Neutrophil (primary cell): ENCODE results near the gene MRPL37.

ENCODE experiments used
- H3K27ac ChIP-seq: fragments of 200-600 bp; sonication (generic); 2 replicates; pipeline ENCODE4 v1.5.1; 2016; ENCODE audit warnings: mild to moderate bottlenecking, moderate library complexity
- H3K27me3 ChIP-seq: fragments of 200-600 bp; sonication (generic); 2 replicates; pipeline ENCODE4 v1.6.0; 2016; ENCODE audit warnings: mild to moderate bottlenecking
- H3K36me3 ChIP-seq: fragments of 200-600 bp; sonication (generic); 2 replicates; pipeline ENCODE4 v1.5.1; 2017
- H3K4me1 ChIP-seq, 2 experiments: fragments of 200-600 bp in 1 of 2; sonication (generic) in 1 of 2; 1 replicate in 1 of 2; 2 replicates in 1 of 2; pipeline versions ENCODE4 v1.5.1 to v1.6.1; 2013 to 2016; ENCODE audit warnings: low read depth in 1 of 2, low read length in 1 of 2, mild to moderate bottlenecking in 1 of 2, moderate library complexity in 1 of 2; ENCODE audit not compliant: control insufficient read depth in 1 of 2, insufficient read depth in 1 of 2
- H3K4me3 ChIP-seq, 2 experiments: fragments of 200-600 bp in 1 of 2; sonication (generic) in 1 of 2; 1 replicate in 1 of 2; 2 replicates in 1 of 2; pipeline ENCODE4 v1.5.1; 2013 to 2016; ENCODE audit warnings: low read depth in 1 of 2, low read length in 1 of 2, mild to moderate bottlenecking in 1 of 2, moderate library complexity in 1 of 2
- H3K9me3 ChIP-seq: fragments of 200-600 bp; sonication (generic); 2 replicates; pipeline ENCODE4 v1.5.1; 2016
- TF ChIP-seq, protein P1 (sequence below): fragments of 200-600 bp; sonication (generic); IDR thresholded peaks from 2 replicates; pipeline ENCODE4 v1.5.1; 2016; ENCODE audit warnings: antibody characterized with exemption

The MRPL37 gene

DNA sequence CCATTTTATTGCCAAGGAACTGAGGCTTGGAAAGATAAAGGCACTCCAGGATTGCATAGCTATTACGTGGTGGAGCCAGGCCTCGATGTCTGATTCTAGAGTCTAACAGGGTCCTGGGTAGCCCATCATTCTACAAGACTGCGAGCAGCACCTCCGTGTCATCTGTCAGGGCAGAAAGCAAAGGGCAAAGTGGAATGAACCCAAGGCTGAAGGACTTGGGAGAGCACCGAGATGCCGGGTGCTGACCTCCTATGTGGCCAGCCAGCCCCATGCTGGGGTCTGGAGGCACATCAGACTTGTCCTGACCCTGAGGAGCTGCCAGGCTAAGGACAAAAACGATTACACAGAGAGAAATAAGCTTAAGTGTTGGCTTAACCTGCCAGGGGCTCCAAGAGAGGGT is 62.3 kb downstream of the MRPL37 start:
- no peaks in the 10 kb centered on the region for H3K36me3 ChIP-seq
- H3K27me3 ChIP-seq = no peaks in the 10 kb centered on the region
- H3K27ac ChIP-seq = no peak overlapping the region
- no peaks in the 10 kb centered on the region for H3K4me1 ChIP-seq
- H3K9me3 ChIP-seq = no peaks in the 10 kb centered on the region
- H3K4me3 ChIP-seq = no peak overlapping the region
- TF ChIP-seq, protein P1, sequence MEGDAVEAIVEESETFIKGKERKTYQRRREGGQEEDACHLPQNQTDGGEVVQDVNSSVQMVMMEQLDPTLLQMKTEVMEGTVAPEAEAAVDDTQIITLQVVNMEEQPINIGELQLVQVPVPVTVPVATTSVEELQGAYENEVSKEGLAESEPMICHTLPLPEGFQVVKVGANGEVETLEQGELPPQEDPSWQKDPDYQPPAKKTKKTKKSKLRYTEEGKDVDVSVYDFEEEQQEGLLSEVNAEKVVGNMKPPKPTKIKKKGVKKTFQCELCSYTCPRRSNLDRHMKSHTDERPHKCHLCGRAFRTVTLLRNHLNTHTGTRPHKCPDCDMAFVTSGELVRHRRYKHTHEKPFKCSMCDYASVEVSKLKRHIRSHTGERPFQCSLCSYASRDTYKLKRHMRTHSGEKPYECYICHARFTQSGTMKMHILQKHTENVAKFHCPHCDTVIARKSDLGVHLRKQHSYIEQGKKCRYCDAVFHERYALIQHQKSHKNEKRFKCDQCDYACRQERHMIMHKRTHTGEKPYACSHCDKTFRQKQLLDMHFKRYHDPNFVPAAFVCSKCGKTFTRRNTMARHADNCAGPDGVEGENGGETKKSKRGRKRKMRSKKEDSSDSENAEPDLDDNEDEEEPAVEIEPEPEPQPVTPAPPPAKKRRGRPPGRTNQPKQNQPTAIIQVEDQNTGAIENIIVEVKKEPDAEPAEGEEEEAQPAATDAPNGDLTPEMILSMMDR = no peak

DNA sequence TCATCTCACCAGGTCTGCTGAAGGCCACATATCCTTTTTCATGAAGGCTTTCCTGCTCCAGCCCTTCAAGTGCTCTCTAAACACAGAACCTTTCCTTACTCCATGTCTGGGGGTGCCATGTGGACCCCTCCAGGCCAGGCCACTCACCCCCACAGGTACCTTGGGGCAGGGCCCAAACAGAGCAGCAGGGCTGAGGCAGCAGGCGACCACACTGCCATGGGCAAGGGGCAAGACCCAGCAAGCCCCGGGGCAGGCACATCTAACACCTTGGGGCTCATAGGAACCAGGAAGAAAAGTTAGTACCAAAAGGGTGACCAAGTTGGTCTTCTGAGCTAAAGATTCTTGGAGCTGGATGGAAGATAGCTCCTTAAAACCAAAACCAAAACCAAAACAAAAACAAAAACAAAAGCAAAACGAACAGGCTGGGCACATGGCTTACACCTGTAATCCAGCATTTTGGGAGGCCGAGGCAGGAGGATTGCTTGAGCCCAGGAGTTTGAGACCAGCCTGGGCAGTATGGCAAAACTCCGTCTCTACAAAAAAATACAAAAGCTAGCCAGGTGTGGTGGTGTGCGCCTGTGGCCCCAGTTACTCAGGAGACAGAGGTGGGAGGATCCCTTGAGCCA is 63.7 kb downstream of the MRPL37 start:
- no peaks in the 10 kb centered on the region for H3K27me3 ChIP-seq
- H3K27ac ChIP-seq = no peak overlapping the region
- TF ChIP-seq, protein P1 = no peak
- H3K36me3 ChIP-seq = no peaks in the 10 kb centered on the region
- no peak overlapping the region for H3K4me3 ChIP-seq
- no peaks in the 10 kb centered on the region for H3K9me3 ChIP-seq
- no peaks in the 10 kb centered on the region for H3K4me1 ChIP-seq

DNA sequence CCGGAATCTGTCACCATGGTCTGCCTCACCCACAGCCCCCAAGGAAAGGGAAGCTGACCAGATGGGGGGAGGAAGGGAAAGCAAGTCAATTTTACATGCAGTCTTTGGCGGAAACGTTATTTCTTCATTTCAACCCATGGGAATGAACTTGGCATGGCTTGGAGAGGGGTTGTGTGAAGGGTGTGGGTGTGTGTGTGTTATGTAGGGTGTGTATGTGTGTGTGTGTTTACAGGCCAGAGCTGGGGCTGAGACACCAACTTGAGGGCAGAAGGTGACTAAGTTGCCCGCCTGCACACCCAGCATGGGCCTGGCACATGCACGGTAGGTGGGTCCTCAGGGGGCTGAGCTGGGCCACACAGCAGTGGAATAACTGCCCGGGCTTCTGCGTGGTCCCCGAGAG is 65.2 kb downstream of the MRPL37 start:
- Histone ChIP-seq H3K27ac (no peak overlapping the region), H3K9me3 (no peaks in the 10 kb centered on the region), H3K4me3 (no peak overlapping the region), H3K36me3 (no peaks in the 10 kb centered on the region), H3K4me1 (no peaks in the 10 kb centered on the region), H3K27me3 (no peaks in the 10 kb centered on the region)
- TF ChIP-seq, protein P1 = no peak

DNA sequence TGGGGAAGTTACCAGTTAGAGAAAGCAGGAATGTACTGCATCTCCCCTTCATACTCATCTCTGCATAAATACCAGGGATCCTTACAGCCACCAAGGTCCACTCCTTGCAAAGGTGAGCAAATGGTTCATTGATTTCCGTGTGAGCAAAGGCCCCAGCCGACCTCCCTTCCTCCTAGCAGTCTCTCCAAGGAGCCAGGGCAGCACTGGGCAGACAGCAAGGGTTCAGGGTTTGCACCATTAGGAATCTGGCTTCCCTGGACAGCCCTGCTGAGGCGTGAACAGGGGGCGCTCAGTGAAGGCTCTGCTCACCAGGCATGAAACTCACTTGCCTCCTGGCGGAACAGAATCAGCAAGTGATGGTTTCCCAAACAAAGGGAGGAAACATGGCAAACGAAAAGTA is 65.7 kb downstream of the MRPL37 start:
- Histone ChIP-seq H3K9me3 (no peaks in the 10 kb centered on the region), H3K27me3 (no peaks in the 10 kb centered on the region), H3K4me3 (no peak overlapping the region), H3K4me1 (no peaks in the 10 kb centered on the region), H3K36me3 (no peaks in the 10 kb centered on the region), H3K27ac (no peak overlapping the region)
- TF ChIP-seq, protein P1 = no peak

DNA sequence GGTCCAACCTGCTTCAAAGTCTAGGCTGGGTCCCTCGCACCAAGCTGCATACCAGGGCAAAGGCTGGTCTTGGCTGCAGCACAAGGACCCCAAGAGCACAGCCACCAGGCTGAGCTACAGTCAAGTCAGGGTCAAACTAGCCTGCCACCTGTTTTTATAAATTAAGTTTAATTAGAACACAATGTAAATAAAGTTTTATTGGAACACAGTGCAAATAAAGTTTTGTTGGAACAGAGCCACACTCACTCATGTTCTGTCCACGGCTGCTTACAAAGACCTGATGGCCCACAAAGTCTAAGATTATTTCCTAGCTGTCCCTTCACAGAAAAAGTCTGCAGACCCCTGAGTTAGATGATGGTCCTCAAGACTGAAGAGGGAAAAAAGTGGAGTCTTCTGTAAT is 66.2 kb downstream of the MRPL37 start:
- no peak overlapping the region for H3K27ac ChIP-seq
- H3K4me1 ChIP-seq = no peaks in the 10 kb centered on the region
- no peaks in the 10 kb centered on the region for H3K9me3 ChIP-seq
- H3K36me3 ChIP-seq = no peaks in the 10 kb centered on the region
- no peak overlapping the region for H3K4me3 ChIP-seq
- no peaks in the 10 kb centered on the region for H3K27me3 ChIP-seq
- TF ChIP-seq, protein P1 = no peak

DNA sequence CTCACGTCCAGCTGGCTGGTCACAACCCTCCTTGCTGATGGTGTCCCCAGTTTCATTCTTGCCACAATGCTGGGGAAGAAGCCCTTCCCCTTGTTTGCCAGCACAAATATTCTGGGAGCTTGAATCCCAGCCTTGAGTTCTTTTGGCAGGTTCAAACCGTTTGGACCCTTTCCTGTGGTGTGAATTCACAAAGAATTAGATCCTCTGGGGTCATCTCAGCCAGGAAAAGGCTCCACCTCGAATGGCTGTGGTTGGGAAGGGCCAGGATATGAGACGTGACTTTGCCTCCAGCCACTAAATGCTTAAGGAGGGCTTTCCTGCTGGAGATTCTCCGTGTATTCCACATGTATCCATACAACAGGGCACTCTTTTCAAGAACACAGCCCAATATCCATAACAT is 66.9 kb downstream of the MRPL37 start:
- Histone ChIP-seq H3K4me1 (no peaks in the 10 kb centered on the region), H3K27me3 (no peaks in the 10 kb centered on the region), H3K36me3 (no peaks in the 10 kb centered on the region), H3K9me3 (no peaks in the 10 kb centered on the region), H3K4me3 (no peak overlapping the region), H3K27ac (no peak overlapping the region)
- TF ChIP-seq, protein P1 = no peak
